BLaER1 (cell line): Measurements from ENCODE around the gene SUSD1.
"Not testable (repeated sequence)": the region's sequence is repeated elsewhere in the genome, so short reads cannot be mapped to it uniquely, and the experiment has no call there.

Experiments
- H3K27ac ChIP-seq: shearing (Covaris generic); formaldehyde crosslinking; 2 replicates; pipeline ENCODE4 v1.8.1; 2022
- H3K27me3 ChIP-seq: shearing (Covaris generic); formaldehyde crosslinking; 2 replicates; pipeline ENCODE4 v1.8.1; 2022
- H3K36me3 ChIP-seq: shearing (Covaris generic); formaldehyde crosslinking; 2 replicates; pipeline ENCODE4 v1.8.1; 2022
- H3K4me1 ChIP-seq: shearing (Covaris generic); formaldehyde crosslinking; 2 replicates; pipeline ENCODE4 v1.8.1; 2022
- H3K4me2 ChIP-seq: shearing (Covaris generic); formaldehyde crosslinking; 2 replicates; pipeline ENCODE4 v1.8.1; 2022
- H3K4me3 ChIP-seq: shearing (Covaris generic); formaldehyde crosslinking; 2 replicates; pipeline ENCODE4 v1.8.1; 2022
- H3K9ac ChIP-seq: shearing (Covaris generic); formaldehyde crosslinking; 2 replicates; pipeline ENCODE4 v1.8.1; 2022
- H3K9me3 ChIP-seq: shearing (Covaris generic); formaldehyde crosslinking; 2 replicates; pipeline ENCODE4 v1.8.1; 2022
- H4K20me1 ChIP-seq: shearing (Covaris generic); formaldehyde crosslinking; 2 replicates; pipeline ENCODE4 v1.8.1; 2022
- Cebpa-rat ChIP-seq: shearing (Covaris generic); IDR thresholded peaks from 2 replicates; pipeline ENCODE4 v1.8.1; 2022

The SUSD1 gene

GRCh38 chr9:112193572-112194288 lies 18.6 kb upstream of the SUSD1 start:
- Histone ChIP-seq H4K20me1 (no peaks in the 10 kb centered on the region), H3K4me1 (peaks cover 6% of the 10 kb centered on the region; the same call in 1 of the 2 replicates), H3K27me3 (no peaks in the 10 kb centered on the region), H3K27ac (no peak overlapping the region), H3K4me2 (no peak overlapping the region), H3K36me3 (no peaks in the 10 kb centered on the region), H3K4me3 (no peak overlapping the region), H3K9me3 (no peaks in the 10 kb centered on the region), H3K9ac (no peak overlapping the region)
- TF ChIP-seq Cebpa-rat = no peak

- not testable (repeated sequence) for H3K4me1 ChIP-seq, H4K20me1 ChIP-seq, H3K4me3 ChIP-seq, H3K4me2 ChIP-seq, H3K9ac ChIP-seq, H3K36me3 ChIP-seq, H3K27ac ChIP-seq, H3K9me3 ChIP-seq, H3K27me3 ChIP-seq
Observed at GRCh38 chr9:112190320-112190719, 15.2 kb upstream of the SUSD1 start.

GRCh38 chr9:112188884-112189283 lies 13.8 kb upstream of the SUSD1 start:
- no peaks in the 10 kb centered on the region for H3K27me3 ChIP-seq
- H4K20me1 ChIP-seq = no peaks in the 10 kb centered on the region
- H3K4me3 ChIP-seq = no peak overlapping the region
- H3K36me3 ChIP-seq = no peaks in the 10 kb centered on the region
- no peak overlapping the region for H3K27ac ChIP-seq
- H3K4me2 ChIP-seq = no peak overlapping the region
- no peak for TF ChIP-seq Cebpa-rat
- 0 out of 2 replicates have a peak, but pooled peaks cover under 1% of the 10 kb centered on the region for H3K4me1 ChIP-seq
- H3K9ac ChIP-seq = no peak overlapping the region
- H3K9me3 ChIP-seq = no peaks in the 10 kb centered on the region

GRCh38 chr9:112187404-112187803 lies 12.3 kb upstream of the SUSD1 start:
- Histone ChIP-seq H3K27me3 (no peaks in the 10 kb centered on the region), H3K4me1 (no peaks in the 10 kb centered on the region), H3K36me3 (no peaks in the 10 kb centered on the region), H3K27ac (no peak overlapping the region), H3K9ac (no peak overlapping the region), H3K4me3 (no peak overlapping the region), H3K4me2 (no peak overlapping the region), H4K20me1 (no peaks in the 10 kb centered on the region), H3K9me3 (peaks cover 7% of the 10 kb centered on the region; the same call in 1 of the 2 replicates)
- no peak for TF ChIP-seq Cebpa-rat

GRCh38 chr9:112186695-112187094 lies 11.6 kb upstream of the SUSD1 start:
- Histone ChIP-seq H3K4me2 (no peak overlapping the region), H3K36me3 (no peaks in the 10 kb centered on the region)

GRCh38 chr9:112184946-112185345 lies 9.8 kb upstream of the SUSD1 start:
- peaks cover 7% of the 10 kb centered on the region; the same call in 1 of the 2 replicates for H3K9me3 ChIP-seq
- H3K4me2 ChIP-seq = no peak overlapping the region
- no peak for TF ChIP-seq Cebpa-rat
- no peak overlapping the region for H3K27ac ChIP-seq
- H3K4me3 ChIP-seq = no peak overlapping the region
- H3K36me3 ChIP-seq = no peaks in the 10 kb centered on the region
- no peak overlapping the region for H3K9ac ChIP-seq
- no peaks in the 10 kb centered on the region for H4K20me1 ChIP-seq
- no peaks in the 10 kb centered on the region for H3K27me3 ChIP-seq
- H3K4me1 ChIP-seq = peaks cover 20% of the 10 kb centered on the region

More at GRCh38 chr9:112186695-112187094, 11.6 kb upstream of the SUSD1 start:
- Histone ChIP-seq H3K9ac (no peak overlapping the region), H3K9me3 (peaks cover 7% of the 10 kb centered on the region; the same call in 1 of the 2 replicates), H3K27me3 (no peaks in the 10 kb centered on the region), H3K27ac (no peak overlapping the region), H4K20me1 (no peaks in the 10 kb centered on the region), H3K4me3 (no peak overlapping the region), H3K4me1 (peaks cover 2% of the 10 kb centered on the region)
- TF ChIP-seq Cebpa-rat = no peak

GRCh38 chr9:112184221-112184620 lies 9.1 kb upstream of the SUSD1 start:
- Histone ChIP-seq H4K20me1 (no peaks in the 10 kb centered on the region), H3K4me3 (no peak overlapping the region), H3K27me3 (no peaks in the 10 kb centered on the region), H3K27ac (no peak overlapping the region), H3K9ac (no peak overlapping the region), H3K4me2 (no peak overlapping the region), H3K4me1 (peaks cover 26% of the 10 kb centered on the region), H3K36me3 (no peaks in the 10 kb centered on the region), H3K9me3 (peaks cover 7% of the 10 kb centered on the region; the same call in 1 of the 2 replicates)
- no peak for TF ChIP-seq Cebpa-rat

GRCh38 chr9:112180387-112180881 lies 5.3 kb upstream of the SUSD1 start:
- Histone ChIP-seq H3K27me3 (no peaks in the 10 kb centered on the region), H3K9ac (no peak overlapping the region; the same call in 1 of the 2 replicates), H4K20me1 (no peaks in the 10 kb centered on the region), H3K4me1 (peaks cover 30% of the 10 kb centered on the region), H3K27ac (peak overlapping the region; percentile 50), H3K4me2 (peak overlapping the region; percentile 76), H3K36me3 (no peaks in the 10 kb centered on the region), H3K9me3 (peaks cover 7% of the 10 kb centered on the region; the same call in 1 of the 2 replicates), H3K4me3 (no peak overlapping the region)
- no peak for TF ChIP-seq Cebpa-rat

- Histone ChIP-seq H3K4me1 (peaks cover 31% of the 10 kb centered on the region), H3K9ac (no peak overlapping the region), H3K9me3 (peaks cover 7% of the 10 kb centered on the region; the same call in 1 of the 2 replicates), H3K27ac (no peak overlapping the region), H3K36me3 (no peaks in the 10 kb centered on the region), H3K4me3 (no peak overlapping the region), H3K4me2 (peak overlapping the region; percentile 76), H3K27me3 (no peaks in the 10 kb centered on the region), H4K20me1 (no peaks in the 10 kb centered on the region)
- no peak for TF ChIP-seq Cebpa-rat
Observed at GRCh38 chr9:112179816-112180215, 4.7 kb upstream of the SUSD1 start.

GRCh38 chr9:112176524-112176923 lies 1.4 kb upstream of the SUSD1 start:
- Histone ChIP-seq H3K9ac (no peak overlapping the region), H3K4me3 (no peak overlapping the region), H4K20me1 (no peaks in the 10 kb centered on the region)

More at GRCh38 chr9:112176524-112176923, 1.4 kb upstream of the SUSD1 start:
- Histone ChIP-seq H3K27me3 (no peaks in the 10 kb centered on the region), H3K36me3 (no peaks in the 10 kb centered on the region), H3K4me1 (peaks cover 35% of the 10 kb centered on the region), H3K4me2 (no peak overlapping the region), H3K27ac (no peak overlapping the region), H3K9me3 (no peaks in the 10 kb centered on the region)
- TF ChIP-seq Cebpa-rat = no peak
